Measurements from ENCODE around the gene TBC1D17. TPM values are rescaled to one million over a fixed set of nuclear protein-coding genes. Genes with fewer than 3 reads are reported as not detected.

The TBC1D17 gene
- total and polyA plus RNA-seq, 2 experiments from 2014 or later = 6.6 to 32.4 TPM

GRCh38 chr19:49863935-49864320 is 13.6 kb upstream of the TBC1D17 start:
- DNase-seq = no peak
- Histone ChIP-seq H3K9me3 (ENCODE audit: low read depth) (no peaks in the 10 kb centered on the region), H3K9me2 (ENCODE audit: insufficient read depth) (no peaks in the 10 kb centered on the region), H4K20me1 (ENCODE audit: insufficient read depth) (no peaks in the 10 kb centered on the region), H3K27ac (no peak overlapping the region), H3K4me1 (ENCODE audit: insufficient read depth) (peaks cover 14% of the 10 kb centered on the region), H3F3A (ENCODE audit: insufficient read depth) (peaks cover 21% of the 10 kb centered on the region), H3K4me2 (ENCODE audit: unreplicated experiment) (no peak overlapping the region), H3K79me2 (ENCODE audit: insufficient read depth) (peaks cover 32% of the 10 kb centered on the region), H3K36me3 (ENCODE audit: low read depth) (peaks cover 9% of the 10 kb centered on the region; the same call in 1 of the 2 replicates), H3K9ac (no peak overlapping the region), H2AFZ (no peak overlapping the region), H3K27me3 (replicated peaks; ENCODE audit: insufficient read depth) (no peaks in the 10 kb centered on the region), H3K4me3 (no peak overlapping the region)
- TF ChIP-seq EZH2 (IDR thresholded peaks at IDR 0.05; ENCODE audit: insufficient read depth, poor library complexity, severe bottlenecking) (no peak), EZH2phosphoT487 (IDR thresholded peaks at IDR 0.05; ENCODE audit: insufficient read depth, low read depth) (no peak)
- in situ Hi-C loops (cut with MboI) = no loop called here
- WGBS, 2 experiments (ENCODE audit: low coverage in 1 of 2, low lambda C conversion rate in 2 of 2, missing lambda C conversion rate in 2 of 2) = 88 to 92% methylated on average over 17 of the region's 17 CpGs

- H3K4me1 ChIP-seq (ENCODE audit: insufficient read depth) = peaks cover 14% of the 10 kb centered on the region; the same call in 1 of the 2 replicates
- H3K9me3 ChIP-seq (ENCODE audit: low read depth) = no peaks in the 10 kb centered on the region
- peaks cover 9% of the 10 kb centered on the region; the same call in 1 of the 2 replicates for H3K36me3 ChIP-seq (ENCODE audit: low read depth)
- H2AFZ ChIP-seq = no peak overlapping the region
- no peaks in the 10 kb centered on the region for H3K9me2 ChIP-seq (ENCODE audit: insufficient read depth)
- TF ChIP-seq EZH2phosphoT487 (IDR thresholded peaks at IDR 0.05; ENCODE audit: insufficient read depth, low read depth) = no peak
- TF ChIP-seq EZH2 (IDR thresholded peaks at IDR 0.05; ENCODE audit: insufficient read depth, poor library complexity, severe bottlenecking) = no peak
- H3K79me2 ChIP-seq (ENCODE audit: insufficient read depth) = peaks cover 32% of the 10 kb centered on the region
- H3K27ac ChIP-seq = no peak overlapping the region
- peaks cover 18% of the 10 kb centered on the region for H3F3A ChIP-seq (ENCODE audit: insufficient read depth)
- no peaks in the 10 kb centered on the region for H3K27me3 ChIP-seq (replicated peaks; ENCODE audit: insufficient read depth)
- DNase-seq = no peak
- H3K9ac ChIP-seq = no peak overlapping the region
- in situ Hi-C loops (cut with MboI) = no loop called here
- H3K4me3 ChIP-seq = no peak overlapping the region
- peak overlapping the region; percentile 98 for H3K4me2 ChIP-seq (ENCODE audit: unreplicated experiment)
- WGBS, 2 experiments (ENCODE audit: low coverage in 1 of 2, low lambda C conversion rate in 2 of 2, missing lambda C conversion rate in 2 of 2) = 83 to 85% methylated on average over 13 of the region's 13 CpGs
- H4K20me1 ChIP-seq (ENCODE audit: insufficient read depth) = no peaks in the 10 kb centered on the region
Measured at GRCh38 chr19:49864890-49865289, 12.6 kb upstream of the TBC1D17 start.

DNA sequence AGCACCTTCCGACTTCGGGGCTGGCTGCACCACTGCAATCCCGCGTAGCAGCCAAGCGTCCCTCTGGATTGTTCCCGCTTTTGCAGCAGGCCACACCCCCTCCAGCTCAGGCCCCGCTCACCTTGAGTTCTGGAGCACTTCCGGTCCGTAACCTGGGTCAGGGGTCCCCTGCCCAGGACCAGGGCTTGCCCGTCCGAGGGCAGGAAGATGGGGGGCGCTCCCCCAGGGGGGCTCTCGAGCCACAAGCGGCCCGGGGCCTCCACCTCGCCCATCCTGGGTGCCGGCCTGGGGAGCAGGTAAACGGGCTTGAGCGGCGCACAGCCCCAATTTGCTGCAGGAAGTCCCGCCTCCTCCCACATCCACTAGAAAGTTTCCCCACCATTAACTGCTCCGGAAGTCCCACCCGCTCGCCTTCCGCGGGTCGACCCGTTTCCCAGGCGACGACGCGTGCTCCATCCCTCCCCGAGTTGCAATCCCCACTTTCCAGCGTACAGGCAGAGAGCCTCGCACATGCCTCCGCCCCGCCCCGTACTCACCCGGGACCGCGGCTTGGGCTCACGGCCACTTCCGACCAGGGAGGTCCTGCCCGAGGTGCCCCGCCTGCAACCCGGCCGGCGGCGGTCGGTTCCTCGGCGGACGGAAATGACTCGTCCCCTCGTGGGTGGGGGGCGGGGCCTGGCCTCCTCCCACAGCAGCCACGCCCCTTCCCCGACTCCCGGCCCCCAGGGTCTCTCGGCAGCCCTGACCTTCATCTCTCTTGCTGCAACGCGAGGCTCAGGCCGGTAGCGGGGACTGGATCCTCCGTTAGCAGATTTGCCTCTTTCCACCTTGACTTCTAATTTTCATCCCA is 10.3 kb upstream of the TBC1D17 start, which contains the start of gene PNKP:
PNKP (minus strand) TSS at position 644 of the 850 bp plus-strand sequence; CDS start at position 272, 372 bp downstream.
- peaks cover 24% of the 10 kb centered on the region for H3F3A ChIP-seq (ENCODE audit: insufficient read depth)
- no peaks in the 10 kb centered on the region for H3K9me3 ChIP-seq (ENCODE audit: low read depth)
- peaks cover 20% of the 10 kb centered on the region for H3K4me1 ChIP-seq (ENCODE audit: insufficient read depth)
- peak within 1 kb of the TSS; percentile 78 for H2AFZ ChIP-seq
- in situ Hi-C loops (cut with MboI) = no loop called here
- H3K9ac ChIP-seq = peak within 1 kb of the TSS; percentile 82
- peaks cover 11% of the 10 kb centered on the region; the same call in 1 of the 2 replicates for H3K36me3 ChIP-seq (ENCODE audit: low read depth)
- peak within 1 kb of the TSS; percentile 92 for H3K27ac ChIP-seq
- H3K4me3 ChIP-seq = peak within 1 kb of the TSS; percentile 94
- DNase-seq = peak; percentile 95
- no peaks in the 10 kb centered on the region for H3K9me2 ChIP-seq (ENCODE audit: insufficient read depth)
- no peaks in the 10 kb centered on the region for H4K20me1 ChIP-seq (ENCODE audit: insufficient read depth)
- 0 to 1% methylated on average over 54 to 55 of the region's 65 CpGs for WGBS, 2 experiments (ENCODE audit: low coverage in 1 of 2, low lambda C conversion rate in 2 of 2, missing lambda C conversion rate in 2 of 2)
- peaks cover 51% of the 10 kb centered on the region for H3K79me2 ChIP-seq (ENCODE audit: insufficient read depth)
- H3K27me3 ChIP-seq (replicated peaks; ENCODE audit: insufficient read depth) = no peaks in the 10 kb centered on the region
- TF ChIP-seq EZH2phosphoT487 (IDR thresholded peaks at IDR 0.05; ENCODE audit: insufficient read depth, low read depth) = no peak
- TF ChIP-seq EZH2 (IDR thresholded peaks at IDR 0.05; ENCODE audit: insufficient read depth, poor library complexity, severe bottlenecking) = no peak
- H3K4me2 ChIP-seq (ENCODE audit: unreplicated experiment) = peak within 1 kb of the TSS; percentile 98

GRCh38 chr19:49869009-49869483 is 8.5 kb upstream of the TBC1D17 start:
- Histone ChIP-seq H3K4me3 (peak overlapping the region; percentile 68), H4K20me1 (ENCODE audit: insufficient read depth) (no peaks in the 10 kb centered on the region), H3K4me1 (ENCODE audit: insufficient read depth) (peaks cover 20% of the 10 kb centered on the region), H3K9me2 (ENCODE audit: insufficient read depth) (no peaks in the 10 kb centered on the region), H3K27ac (peak overlapping the region; percentile 36), H3K9me3 (ENCODE audit: low read depth) (no peaks in the 10 kb centered on the region), H3K27me3 (replicated peaks; ENCODE audit: insufficient read depth) (no peaks in the 10 kb centered on the region), H3K36me3 (ENCODE audit: low read depth) (peaks cover 9% of the 10 kb centered on the region; the same call in 1 of the 2 replicates), H2AFZ (peak overlapping the region; percentile 70), H3K9ac (peak overlapping the region; percentile 43; the same call in 1 of the 2 replicates), H3F3A (ENCODE audit: insufficient read depth) (peaks cover 24% of the 10 kb centered on the region), H3K79me2 (ENCODE audit: insufficient read depth) (peaks cover 55% of the 10 kb centered on the region), H3K4me2 (ENCODE audit: unreplicated experiment) (peak overlapping the region; percentile 73)
- no peak for TF ChIP-seq EZH2phosphoT487 (IDR thresholded peaks at IDR 0.05; ENCODE audit: insufficient read depth, low read depth)
- TF ChIP-seq EZH2 (IDR thresholded peaks at IDR 0.05; ENCODE audit: insufficient read depth, poor library complexity, severe bottlenecking) = no peak
- in situ Hi-C loops (cut with MboI) = no loop called here
- DNase-seq = no peak
- WGBS, 2 experiments (ENCODE audit: low coverage in 1 of 2, low lambda C conversion rate in 2 of 2, missing lambda C conversion rate in 2 of 2) = 0 to 2% methylated on average over 14 to 15 of the region's 15 CpGs

Measured in GM23248 (cell line).